IMR-90 (cell line): Measurements from ENCODE around the gene TENM4. TPM values are rescaled to one million over a fixed set of nuclear protein-coding genes. Genes with fewer than 3 reads are reported as not detected.

Experiments used
- ATAC-seq: fragments of 200-7000 bp; cut with Tn5 transposase; 2 replicates; pipeline ENCODE4 v1.9.1; 2020; ENCODE audit warnings: low read depth, mild to moderate bottlenecking, moderate library complexity
- BruUV-seq: library from RNA; stranded (reverse); fragments of 400-500 nt; replicated peaks from 2 replicates; lab custom pipeline; 2021; lab: Mats Ljungman, UMichigan
- CTCF ChIA-PET: fragments of 300-600 bp; formaldehyde crosslinking; extraction: SDS; loops from one replicate; lab custom pipeline; 2021; ENCODE audit warnings: antibody characterized with exemption; lab: Yijun Ruan, JAX
- POLR2A ChIA-PET: fragments of 300-600 bp; sonication (Branson Sonifier 250); formaldehyde crosslinking; loops from one replicate; lab custom pipeline; 2022; ENCODE audit warnings: antibody characterized with exemption; ENCODE audit not compliant: unreplicated experiment; lab: Charles Lee
- DNase-seq: peaks from one replicate; pipeline ENCODE4 v3.0.0; 2013
- H2AFZ ChIP-seq: replicated peaks from 2 replicates; pipeline ENCODE3; 2013; ENCODE audit warnings: low read length, mild to moderate bottlenecking; ENCODE audit not compliant: poor library complexity
- H2AK5ac ChIP-seq: 2 replicates; pipeline ENCODE4 v1.6.1; 2013; ENCODE audit warnings: low read depth, low read length, inconsistent platforms
- H2AK9ac ChIP-seq: replicated peaks from 2 replicates; pipeline ENCODE3; 2013; ENCODE audit warnings: mild to moderate bottlenecking, low read depth, low read length, moderate library complexity; ENCODE audit not compliant: poor library complexity
- H2BK120ac ChIP-seq: 2 replicates; pipeline ENCODE4 v1.6.1; 2013; ENCODE audit warnings: low read depth, low read length, inconsistent platforms
- H2BK15ac ChIP-seq: 3 replicates; pipeline ENCODE4 v1.6.1; 2013; ENCODE audit warnings: low read depth, low read length, inconsistent platforms
- H2BK20ac ChIP-seq: 2 replicates; pipeline ENCODE4 v1.6.1; 2013; ENCODE audit warnings: low read depth, mild to moderate bottlenecking, inconsistent platforms, low read length, moderate library complexity
- H2BK5ac ChIP-seq: 2 replicates; pipeline ENCODE4 v1.6.1; 2013; ENCODE audit warnings: mild to moderate bottlenecking, low read depth, low read length, inconsistent platforms; ENCODE audit not compliant: poor library complexity, severe bottlenecking
- H3K14ac ChIP-seq: replicated peaks from 2 replicates; pipeline ENCODE4 v1.6.1; 2013; ENCODE audit warnings: low read depth, low read length, inconsistent platforms
- H3K18ac ChIP-seq: 2 replicates; pipeline ENCODE4 v1.6.1; 2013; ENCODE audit warnings: low read depth, low read length, control low read depth
- H3K23ac ChIP-seq: 2 replicates; pipeline ENCODE4 v1.6.1; 2013; ENCODE audit warnings: low read depth, low read length, inconsistent platforms
- H3K27ac ChIP-seq: 2 replicates; pipeline ENCODE4 v1.5.1; 2013; ENCODE audit warnings: mild to moderate bottlenecking, control low read depth, low read length; ENCODE audit not compliant: insufficient read depth
- H3K27me3 ChIP-seq: 2 replicates; pipeline ENCODE4 v1.6.1; 2013; ENCODE audit warnings: low read length; ENCODE audit not compliant: control insufficient read depth, insufficient read depth
- H3K36me3 ChIP-seq: 2 replicates; pipeline ENCODE4 v1.6.1; 2013; ENCODE audit warnings: low read length, mixed read lengths; ENCODE audit not compliant: control insufficient read depth, insufficient read depth
- H3K4ac ChIP-seq: 2 replicates; pipeline ENCODE4 v1.6.1; 2013; ENCODE audit warnings: low read depth, low read length, inconsistent platforms
- H3K4me1 ChIP-seq: 2 replicates; pipeline ENCODE4 v1.6.1; 2013; ENCODE audit warnings: low read length, mixed read lengths; ENCODE audit not compliant: control insufficient read depth, insufficient read depth
- H3K4me2 ChIP-seq: 2 replicates; pipeline ENCODE4 v1.6.1; 2013; ENCODE audit warnings: low read depth, mild to moderate bottlenecking, control low read depth, low read length, moderate library complexity
- H3K4me3 ChIP-seq: 2 replicates; pipeline ENCODE4 v1.5.1; 2013; ENCODE audit warnings: low read depth, mild to moderate bottlenecking, control low read depth, low read length, moderate library complexity; ENCODE audit not compliant: insufficient read depth
- H3K56ac ChIP-seq: 2 replicates; pipeline ENCODE4 v1.6.1; 2013; ENCODE audit warnings: low read length, inconsistent platforms; ENCODE audit not compliant: insufficient read depth; ENCODE audit errors: extremely low read depth
- H3K79me1 ChIP-seq, 2 experiments: 2 replicates each; pipeline ENCODE4 v1.6.1; 2013; ENCODE audit warnings: low read length in 2 of 2, inconsistent platforms in 1 of 2, low read depth in 1 of 2
- H3K9ac ChIP-seq: 2 replicates; pipeline ENCODE4 v1.6.1; 2013; ENCODE audit warnings: low read depth, low read length, control low read depth
- H3K9me1 ChIP-seq: 2 replicates; pipeline ENCODE4 v1.6.1; 2013; ENCODE audit warnings: low read length, inconsistent platforms; ENCODE audit not compliant: insufficient read depth
- H3K9me3 ChIP-seq: 2 replicates; pipeline ENCODE4 v1.6.1; 2013; ENCODE audit warnings: low read length; ENCODE audit not compliant: control insufficient read depth, insufficient read depth
- H4K20me1 ChIP-seq: 2 replicates; pipeline ENCODE4 v1.6.1; 2013; ENCODE audit warnings: low read length, inconsistent platforms; ENCODE audit not compliant: insufficient read depth
- H4K5ac ChIP-seq: 2 replicates; pipeline ENCODE4 v1.6.1; 2013; ENCODE audit warnings: mild to moderate bottlenecking, low read depth, low read length, control low read depth
- H4K8ac ChIP-seq, 2 experiments: 2 replicates each; pipeline ENCODE4 v1.6.1; 2013; ENCODE audit warnings: low read depth in 2 of 2, low read length in 2 of 2, control low read depth in 1 of 2, inconsistent platforms in 1 of 2
- H4K91ac ChIP-seq: 2 replicates; pipeline ENCODE4 v1.6.1; 2013; ENCODE audit warnings: low read depth, low read length, inconsistent platforms; ENCODE audit not compliant: insufficient read depth
- BHLHE40 ChIP-seq: fragments of 150-350 bp; IDR thresholded peaks from 2 replicates; pipeline ENCODE4 v1.6.1; 2016; ENCODE audit warnings: mild to moderate bottlenecking, low read depth, low read length
- CEBPB ChIP-seq: IDR thresholded peaks from 2 replicates; pipeline ENCODE4 v1.6.1; 2012; ENCODE audit warnings: low read depth, low read length, improper control_type of control experiment
- CHD1 ChIP-seq: IDR thresholded peaks from 2 replicates; pipeline ENCODE4 v1.6.1; 2012; ENCODE audit warnings: low read depth, low read length, improper control_type of control experiment
- FOS ChIP-seq: fragments of 150-350 bp; IDR thresholded peaks from 2 replicates; pipeline ENCODE4 v1.6.1; 2016; ENCODE audit warnings: low read depth, low read length
- MAFK ChIP-seq: IDR thresholded peaks from 2 replicates; pipeline ENCODE4 v1.6.1; 2012; ENCODE audit warnings: low read depth, low read length, improper control_type of control experiment
- MAZ ChIP-seq: IDR thresholded peaks from 2 replicates; pipeline ENCODE4 v1.6.1; 2012; ENCODE audit warnings: low read depth, mild to moderate bottlenecking, low read length, improper control_type of control experiment, moderate library complexity, borderline replicate concordance
- MXI1 ChIP-seq: IDR thresholded peaks from 2 replicates; pipeline ENCODE4 v1.6.1; 2012; ENCODE audit warnings: low read depth, mild to moderate bottlenecking, low read length, moderate library complexity, borderline replicate concordance
- NFE2L2 ChIP-seq: fragments of 150-350 bp; IDR thresholded peaks from 2 replicates; pipeline ENCODE4 v1.6.1; 2016; ENCODE audit warnings: low read depth, mild to moderate bottlenecking, low read length
- POLR2A ChIP-seq: IDR thresholded peaks from 2 replicates; pipeline ENCODE4 v1.6.1; 2012; ENCODE audit warnings: mild to moderate bottlenecking, low read depth, low read length
- RAD21 ChIP-seq: IDR thresholded peaks from 2 replicates; pipeline ENCODE4 v1.6.1; 2012; ENCODE audit warnings: low read length, improper control_type of control experiment
- RFX5 ChIP-seq: IDR thresholded peaks from 2 replicates; pipeline ENCODE4 v1.8.0; 2012; ENCODE audit warnings: low read depth, mild to moderate bottlenecking, low read length, moderate library complexity
- SMC3 ChIP-seq: fragments of 150-350 bp; IDR thresholded peaks from 2 replicates; pipeline ENCODE4 v1.6.1; 2016; ENCODE audit warnings: low read depth, mild to moderate bottlenecking, antibody characterized with exemption, low read length, moderate library complexity
- WGBS, 2 experiments: methylation state at CpG; one replicate each; pipeline versions ENCODE4 v1.1.5 to v1.1.7; 2013; ENCODE audit warnings: missing lambda C conversion rate in 2 of 2; ENCODE audit not compliant: insufficient read length in 1 of 2; ENCODE audit errors: extremely low coverage in 2 of 2; 5-methylcytosine and 5-hydroxymethylcytosine counted together
- dilution Hi-C: fragments of 300-500 bp; cut with HindIII; formaldehyde crosslinking; loops from one replicate; pipeline ENCODE4 v1.14.3; 2018; ENCODE audit warnings: low sequenced_read_pairs; ENCODE audit not compliant: unreplicated experiment
- in situ Hi-C: fragments of 300-500 bp; cut with MboI; formaldehyde crosslinking; loops from 3 replicates; pipeline ENCODE4 v1.14.3; 2019; ENCODE audit warnings: low sequenced_read_pairs, inconsistent platforms, mixed read lengths
- intact Hi-C: fragments of 100-400 bp; cut with micrococcal nuclease; formaldehyde crosslinking; loops from 2 replicates; pipeline ENCODE4 v1.10.0; 2022
- polyA plus RNA-seq, 3 experiments: library from polyadenylated mRNA; depleted of rRNA; stranded (reverse); fragments of >200 nt; gene quantifications; 2 replicates each; pipeline ENCODE4 v1.2.3, GENCODE V29; 2012; ENCODE audit warnings: low replicate concordance in 1 of 3
- total RNA-seq: library from RNA; depleted of rRNA; stranded (reverse); fragments of >200 nt; gene quantifications from 2 replicates; pipeline ENCODE4 v1.2.3, GENCODE V29; 2012
- TF ChIP-seq, protein P1 (sequence below): conservative IDR thresholded peaks from 2 replicates; pipeline ENCODE4 v1.5.1; 2012; ENCODE audit warnings: mild to moderate bottlenecking, low read depth, low read length, improper control_type of control experiment
- TF ChIP-seq, protein P2 (sequence below): fragments of 150-350 bp; IDR thresholded peaks from 2 replicates; pipeline ENCODE4 v1.6.1; 2017; ENCODE audit warnings: mild to moderate bottlenecking, antibody characterized with exemption, low read length, low read depth
- TF ChIP-seq, protein P3 (sequence below): fragments of 150-350 bp; IDR thresholded peaks from 2 replicates; pipeline ENCODE4 v1.6.1; 2016; ENCODE audit warnings: low read depth, mild to moderate bottlenecking, low read length, moderate library complexity, borderline replicate concordance

Gene TENM4
- total and polyA plus RNA-seq, 2 of the 4 experiments (the other 2 are of a cell fraction), result 7.4 to 9.0 TPM

DNA sequence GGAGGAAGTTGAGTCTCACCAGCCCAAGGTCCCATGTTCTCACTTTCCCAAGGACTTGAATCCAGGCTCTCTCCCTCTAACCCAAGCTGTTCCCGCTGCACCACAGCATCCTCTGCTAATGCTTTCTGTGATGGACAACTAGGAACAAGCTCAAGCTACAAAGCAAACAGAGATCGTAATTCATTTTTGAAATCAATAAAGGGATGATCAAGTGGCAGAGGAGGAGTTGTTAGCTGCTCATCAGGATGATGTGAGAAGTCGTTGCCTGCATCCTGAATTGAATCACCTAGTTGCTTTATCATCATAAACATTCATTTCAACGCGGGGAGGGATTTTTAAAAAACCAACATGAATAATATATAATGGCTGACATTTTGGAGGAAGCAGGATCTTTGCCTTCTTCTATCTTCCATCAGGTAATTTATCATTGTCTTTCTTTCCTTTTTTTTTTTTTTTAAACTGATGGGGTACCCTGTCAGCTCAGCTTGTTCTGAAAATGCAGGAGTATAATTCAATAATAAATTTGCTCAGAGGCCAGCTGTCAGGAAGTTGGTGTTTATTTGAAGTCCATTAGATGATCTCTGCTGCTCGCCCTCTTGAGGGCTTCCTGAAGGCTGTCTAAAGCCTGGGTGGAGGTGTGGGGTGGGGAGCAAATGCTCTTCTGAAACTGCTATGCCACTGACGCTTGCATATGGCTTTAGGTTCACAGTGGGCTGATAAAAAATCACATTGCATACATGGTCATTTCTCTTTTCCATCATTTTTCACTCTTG is 691.7 kb downstream of the TENM4 start:
- H3K56ac ChIP-seq, result no peak overlapping the region
- no peak for DNase-seq
- in situ Hi-C loops, result no loop called here
- no peak overlapping the region for H2BK15ac ChIP-seq
- no peak overlapping the region for H3K23ac ChIP-seq
- no peaks in the 10 kb centered on the region for H3K4me1 ChIP-seq
- no CpG with 5 or more reads among the region's 7 CpGs for whole genome bisulfite sequencing, 2 experiments
- H3K79me1 ChIP-seq, result no peaks in the 10 kb centered on the region
- no peak overlapping the region for H3K4me3 ChIP-seq
- dilution Hi-C loops, result no loop called here
- intact Hi-C loops, result no loop called here
- H3K18ac ChIP-seq, result no peak overlapping the region
- no peak overlapping the region for H4K8ac ChIP-seq
- H2BK120ac ChIP-seq, result no peak overlapping the region
- ChIA-PET CTCF (interaction anchor here (0.7 kb wide), 1 partner anchor 14 kb away, joined by 4 read pairs; no protein-coding TSS in a partner anchor), POLR2A (no interaction called here)
- no peak overlapping the region for H4K5ac ChIP-seq
- H2AK9ac ChIP-seq, result no peak overlapping the region
- no peak overlapping the region for H3K4ac ChIP-seq
- no peaks in the 10 kb centered on the region for H4K20me1 ChIP-seq
- no peak overlapping the region for H3K27ac ChIP-seq
- no peak overlapping the region for H2AFZ ChIP-seq
- 0 out of 2 replicates have a peak overlapping the region, but pooled peaks have one; percentile 50 for H2BK20ac ChIP-seq
- no peak overlapping the region for H3K9ac ChIP-seq
- no TSS peak for BruUV-seq
- H2AK5ac ChIP-seq, result peak overlapping the region; percentile 47; the same call in 1 of the 2 replicates
- H3K14ac ChIP-seq, result no peak overlapping the region
- H3K27me3 ChIP-seq, result no peaks in the 10 kb centered on the region
- no peak overlapping the region for H4K91ac ChIP-seq
- peaks cover 6% of the 10 kb centered on the region; the same call in 1 of the 2 replicates for H3K9me1 ChIP-seq
- ATAC-seq, result peak; percentile 44
- H3K4me2 ChIP-seq, result no peak overlapping the region
- no peak overlapping the region for H2BK5ac ChIP-seq
- no peaks in the 10 kb centered on the region for H3K9me3 ChIP-seq
- peaks cover 9% of the 10 kb centered on the region; the same call in 1 of the 2 replicates for H3K36me3 ChIP-seq
- TF ChIP-seq MAZ (no peak), MXI1 (no peak), NFE2L2 (no peak), SMC3 (no peak), RAD21 (no peak), RFX5 (no peak), CHD1 (no peak), POLR2A (no peak), FOS (no peak), BHLHE40 (no peak), CEBPB (no peak), MAFK (no peak)
- TF ChIP-seq, protein P1, sequence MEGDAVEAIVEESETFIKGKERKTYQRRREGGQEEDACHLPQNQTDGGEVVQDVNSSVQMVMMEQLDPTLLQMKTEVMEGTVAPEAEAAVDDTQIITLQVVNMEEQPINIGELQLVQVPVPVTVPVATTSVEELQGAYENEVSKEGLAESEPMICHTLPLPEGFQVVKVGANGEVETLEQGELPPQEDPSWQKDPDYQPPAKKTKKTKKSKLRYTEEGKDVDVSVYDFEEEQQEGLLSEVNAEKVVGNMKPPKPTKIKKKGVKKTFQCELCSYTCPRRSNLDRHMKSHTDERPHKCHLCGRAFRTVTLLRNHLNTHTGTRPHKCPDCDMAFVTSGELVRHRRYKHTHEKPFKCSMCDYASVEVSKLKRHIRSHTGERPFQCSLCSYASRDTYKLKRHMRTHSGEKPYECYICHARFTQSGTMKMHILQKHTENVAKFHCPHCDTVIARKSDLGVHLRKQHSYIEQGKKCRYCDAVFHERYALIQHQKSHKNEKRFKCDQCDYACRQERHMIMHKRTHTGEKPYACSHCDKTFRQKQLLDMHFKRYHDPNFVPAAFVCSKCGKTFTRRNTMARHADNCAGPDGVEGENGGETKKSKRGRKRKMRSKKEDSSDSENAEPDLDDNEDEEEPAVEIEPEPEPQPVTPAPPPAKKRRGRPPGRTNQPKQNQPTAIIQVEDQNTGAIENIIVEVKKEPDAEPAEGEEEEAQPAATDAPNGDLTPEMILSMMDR, result no peak
- TF ChIP-seq, protein P2, sequence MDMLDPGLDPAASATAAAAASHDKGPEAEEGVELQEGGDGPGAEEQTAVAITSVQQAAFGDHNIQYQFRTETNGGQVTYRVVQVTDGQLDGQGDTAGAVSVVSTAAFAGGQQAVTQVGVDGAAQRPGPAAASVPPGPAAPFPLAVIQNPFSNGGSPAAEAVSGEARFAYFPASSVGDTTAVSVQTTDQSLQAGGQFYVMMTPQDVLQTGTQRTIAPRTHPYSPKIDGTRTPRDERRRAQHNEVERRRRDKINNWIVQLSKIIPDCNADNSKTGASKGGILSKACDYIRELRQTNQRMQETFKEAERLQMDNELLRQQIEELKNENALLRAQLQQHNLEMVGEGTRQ, result no peak
- TF ChIP-seq, protein P3, sequence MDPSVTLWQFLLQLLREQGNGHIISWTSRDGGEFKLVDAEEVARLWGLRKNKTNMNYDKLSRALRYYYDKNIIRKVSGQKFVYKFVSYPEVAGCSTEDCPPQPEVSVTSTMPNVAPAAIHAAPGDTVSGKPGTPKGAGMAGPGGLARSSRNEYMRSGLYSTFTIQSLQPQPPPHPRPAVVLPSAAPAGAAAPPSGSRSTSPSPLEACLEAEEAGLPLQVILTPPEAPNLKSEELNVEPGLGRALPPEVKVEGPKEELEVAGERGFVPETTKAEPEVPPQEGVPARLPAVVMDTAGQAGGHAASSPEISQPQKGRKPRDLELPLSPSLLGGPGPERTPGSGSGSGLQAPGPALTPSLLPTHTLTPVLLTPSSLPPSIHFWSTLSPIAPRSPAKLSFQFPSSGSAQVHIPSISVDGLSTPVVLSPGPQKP, result no peak
